DMS153 (cell line): ENCODE data around the gene STEAP1B.
"Not testable (repeated sequence)": the region's sequence is repeated elsewhere in the genome, so short reads cannot be mapped to it uniquely, and the experiment has no call there.

Experiments used
- DNase-seq: peaks from one replicate; lab custom pipeline; 2025; lab: John Stamatoyannopoulos, UW

STEAP1B gene

GRCh38 chr7:22499888-22500689 lies at the start of gene STEAP1B:
Gene STEAP1B (minus strand): TSS chr7:22500188. CDS start chr7:22494855, 5,333 bp downstream.
- DNase-seq = peak; percentile 78

- DNase-seq = no peak
Observed at GRCh38 chr7:22549051-22549450, 49.1 kb upstream of the STEAP1B start.

- no peak for DNase-seq
Observed at GRCh38 chr7:22548313-22548712, 48.3 kb upstream of the STEAP1B start.

- no peak for DNase-seq
Observed at GRCh38 chr7:22546769-22547168, 46.8 kb upstream of the STEAP1B start.

- no peak for DNase-seq
Observed at GRCh38 chr7:22545529-22545928, 45.5 kb upstream of the STEAP1B start.

GRCh38 chr7:22544245-22544644 lies 44.3 kb upstream of the STEAP1B start:
- DNase-seq = no peak

- DNase-seq = no peak
Observed at GRCh38 chr7:22543169-22543568, 43.2 kb upstream of the STEAP1B start.

GRCh38 chr7:22542669-22543068 lies 42.7 kb upstream of the STEAP1B start:
- DNase-seq = no peak

- DNase-seq = no peak
Observed at GRCh38 chr7:22542254-22542653, 42.3 kb upstream of the STEAP1B start.

- no peak for DNase-seq
Observed at GRCh38 chr7:22541789-22542188, 41.8 kb upstream of the STEAP1B start.

- DNase-seq = not testable (repeated sequence)
Observed at GRCh38 chr7:22528537-22528936, 28.5 kb upstream of the STEAP1B start.

GRCh38 chr7:22524353-22524947 lies 24.5 kb upstream of the STEAP1B start:
- DNase-seq = not testable (repeated sequence)

GRCh38 chr7:22523478-22524352 lies 23.7 kb upstream of the STEAP1B start:
- not testable (repeated sequence) for DNase-seq

GRCh38 chr7:22519560-22519959 lies 19.6 kb upstream of the STEAP1B start:
- DNase-seq = not testable (repeated sequence)

- DNase-seq = not testable (repeated sequence)
Observed at GRCh38 chr7:22516950-22517349, 17.0 kb upstream of the STEAP1B start.

GRCh38 chr7:22514963-22515362 lies 15.0 kb upstream of the STEAP1B start:
- not testable (repeated sequence) for DNase-seq

- DNase-seq = not testable (repeated sequence)
Observed at GRCh38 chr7:22507320-22507719, 7.3 kb upstream of the STEAP1B start.

- DNase-seq = not testable (repeated sequence)
Observed at GRCh38 chr7:22506316-22507020, 6.5 kb upstream of the STEAP1B start.

- not testable (repeated sequence) for DNase-seq
Observed at GRCh38 chr7:22504519-22504918, 4.5 kb upstream of the STEAP1B start.

GRCh38 chr7:22502104-22502503 lies 2.1 kb upstream of the STEAP1B start:
- not testable (repeated sequence) for DNase-seq

- DNase-seq = peak; percentile 47
Observed at GRCh38 chr7:22501336-22501735, 1.3 kb upstream of the STEAP1B start.

GRCh38 chr7:22499044-22499443 lies 944 bp downstream of the STEAP1B start:
- DNase-seq = no peak
